Natural killer cell (primary cell): Measurements from ENCODE around the gene ARL13B. TPM values are rescaled to one million over a fixed set of nuclear protein-coding genes. Genes with fewer than 3 reads are reported as not detected.
A peak's percentile ranks its signal among the peaks of the same experiment; 100 is the strongest.

Experiments
- ATAC-seq, 3 donors: fragments of 150-1000 bp in 2 of 3; fragments of 200-7000 bp in 1 of 3; cut with Tn5 transposase; 1 replicate in 1 of 3; 2 replicates in 2 of 3; pipeline ENCODE4 v1.10.0; 2021; ENCODE audit warnings: mild to moderate bottlenecking in 2 of 3, moderate library complexity in 2 of 3
- DNase-seq, 2 donors: peaks; one replicate each; pipeline versions ENCODE4 v3.0.0 to v3.0.0-alpha.2; 2013 to 2021; ENCODE audit warnings: mixed read lengths in 1 of 2
- H3K27ac ChIP-seq: one replicate; pipeline ENCODE4 v1.5.1; 2013; ENCODE audit warnings: mild to moderate bottlenecking, low read length
- H3K27me3 ChIP-seq: one replicate; pipeline ENCODE4 v1.6.1; 2013; ENCODE audit warnings: low read length; ENCODE audit not compliant: control insufficient read depth, insufficient read depth
- H3K36me3 ChIP-seq: one replicate; pipeline ENCODE4 v1.6.1; 2013; ENCODE audit warnings: low read length; ENCODE audit not compliant: control insufficient read depth, insufficient read depth
- H3K4me1 ChIP-seq: one replicate; pipeline ENCODE4 v1.6.1; 2013; ENCODE audit warnings: low read length; ENCODE audit not compliant: control insufficient read depth, insufficient read depth
- H3K4me3 ChIP-seq: one replicate; pipeline ENCODE4 v1.5.1; 2013; ENCODE audit warnings: low read length
- H3K9me3 ChIP-seq: one replicate; pipeline ENCODE4 v1.6.1; 2013; ENCODE audit warnings: low read length; ENCODE audit not compliant: control insufficient read depth, insufficient read depth
- H3K27ac Mint-ChIP-seq, 2 donors: one replicate each; pipeline ENCODE4 v1.8.0; 2022; ENCODE audit warnings: mild to moderate bottlenecking in 2 of 2, mixed read lengths in 2 of 2, moderate library complexity in 1 of 2
- H3K27me3 Mint-ChIP-seq, 2 donors: one replicate each; pipeline ENCODE4 v1.8.0; 2022; ENCODE audit warnings: low read depth in 2 of 2, mixed read lengths in 2 of 2
- H3K36me3 Mint-ChIP-seq: one replicate; pipeline ENCODE4 v1.8.0; 2022; ENCODE audit warnings: mixed read lengths
- H3K4me1 Mint-ChIP-seq, 2 donors: one replicate each; pipeline ENCODE4 v1.8.0; 2022; ENCODE audit warnings: mixed read lengths in 2 of 2
- H3K4me3 Mint-ChIP-seq: one replicate; pipeline ENCODE4 v1.8.0; 2022; ENCODE audit warnings: mild to moderate bottlenecking, moderate library complexity, mixed read lengths
- H3K9me3 Mint-ChIP-seq, 2 donors: one replicate each; pipeline ENCODE4 v1.8.0; 2022; ENCODE audit warnings: mixed read lengths in 2 of 2
- CTCF ChIP-seq: fragments of 200-600 bp; IDR thresholded peaks from one replicate; pipeline ENCODE4 v1.8.0; 2022; ENCODE audit warnings: antibody characterized with exemption
- WGBS: methylation state at CpG from one replicate; pipeline ENCODE4 v1.1.7; 2013; ENCODE audit warnings: missing lambda C conversion rate; ENCODE audit not compliant: insufficient coverage; 5-methylcytosine and 5-hydroxymethylcytosine counted together
- intact Hi-C: fragments of 100-400 bp; cut with micrococcal nuclease; formaldehyde crosslinking; loops from one replicate; pipeline ENCODE4 v1.14.2; 2022
- total RNA-seq, 4 donors: library from RNA; stranded (reverse); fragments of 120-200 nt in 1 of 4; gene quantifications; one replicate each; pipeline versions ENCODE4 v1.2.3 to v1.2.4, GENCODE V29; 2013 to 2022

The ARL13B gene
- total RNA-seq, 3 donors from 2014 or later (not counting 1 experiment from before 2014, with no cell fraction given): 8.3 to 14.3 (median 10.5) TPM

DNA sequence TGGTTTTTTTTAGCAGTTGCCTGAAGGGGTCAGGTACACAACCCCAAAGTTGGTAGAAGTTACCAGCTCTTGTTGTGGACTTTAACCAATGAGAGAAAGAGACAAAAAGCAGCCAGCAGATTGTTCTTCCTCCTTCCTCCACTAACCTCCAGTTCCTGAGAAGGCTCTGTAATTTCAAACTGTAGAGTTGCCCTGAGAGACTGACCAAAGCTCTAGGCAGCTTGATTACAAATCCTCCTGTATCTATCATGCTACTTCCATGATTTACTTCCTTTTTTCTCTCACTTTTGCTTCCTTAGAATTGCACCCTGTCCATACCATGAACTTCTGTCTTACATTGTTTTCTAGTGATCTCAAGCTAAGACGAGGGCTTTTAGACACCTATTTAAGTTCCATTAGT, 112.1 kb downstream of the ARL13B start:
- Histone ChIP-seq H3K36me3 (peaks cover 42% of the 10 kb centered on the region), H3K4me3 (no peak overlapping the region), H3K27me3 (no peaks in the 10 kb centered on the region), H3K27ac (no peak overlapping the region), H3K4me1 (no peaks in the 10 kb centered on the region), H3K9me3 (no peaks in the 10 kb centered on the region)
- Mint-ChIP-seq H3K4me3 (no peak overlapping the region), H3K27me3 (no peaks in the 10 kb centered on the region), H3K4me1 (peaks cover 7% of the 10 kb centered on the region in 2 donors), H3K36me3 (peaks cover 8% of the 10 kb centered on the region), H3K27ac (no peak overlapping the region), H3K9me3 (no peaks in the 10 kb centered on the region)
- intact Hi-C loops: no loop called here
- 93% methylated on average over 1 of the region's 1 CpG for WGBS
- no peak for ATAC-seq
- no peak for DNase-seq
- no peak for TF ChIP-seq CTCF

GRCh38 chr3:94093151-94093550, 113.2 kb downstream of the ARL13B start:
- Histone ChIP-seq H3K36me3 (peaks cover 42% of the 10 kb centered on the region), H3K9me3 (no peaks in the 10 kb centered on the region)
- 100% methylated on average over 1 of the region's 1 CpG for WGBS

DNA sequence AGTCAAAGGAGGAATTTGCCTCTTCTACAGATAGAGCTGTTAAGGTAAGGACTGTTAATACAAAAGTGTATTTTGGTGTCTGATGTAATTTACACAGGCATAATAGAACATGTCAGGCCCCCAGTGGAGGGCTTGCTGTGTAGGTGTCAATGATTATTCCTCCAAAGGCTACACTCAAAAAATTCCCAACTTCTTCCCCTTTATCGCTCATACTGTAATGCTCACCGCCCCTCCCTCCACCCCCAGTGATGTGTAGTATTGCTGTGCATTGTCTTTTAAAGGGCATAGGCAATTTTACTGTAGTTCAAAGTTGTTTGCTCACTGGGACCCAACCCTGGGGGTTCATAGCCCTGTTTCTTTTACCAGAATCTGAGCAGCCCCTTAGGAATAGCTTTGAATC, 115.2 kb downstream of the ARL13B start:
- H3K9me3 ChIP-seq: no peaks in the 10 kb centered on the region
- no peaks in the 10 kb centered on the region for H3K27me3 ChIP-seq
- Mint-ChIP-seq H3K9me3 (no peaks in the 10 kb centered on the region), H3K27ac (no peak overlapping the region), H3K27me3 (no peaks in the 10 kb centered on the region), H3K36me3 (peaks cover 31% of the 10 kb centered on the region), H3K4me1 (peaks cover 0 to 3% of the 10 kb centered on the region in 2 donors), H3K4me3 (no peak overlapping the region)
- no peak for ATAC-seq
- no peak for DNase-seq
- H3K27ac ChIP-seq: no peak overlapping the region
- intact Hi-C loops: no loop called here
- no CpG with 5 or more reads among the region's 2 CpGs for WGBS
- no peak overlapping the region for H3K4me3 ChIP-seq
- H3K36me3 ChIP-seq: peaks cover 54% of the 10 kb centered on the region
- TF ChIP-seq CTCF: no peak
- H3K4me1 ChIP-seq: no peaks in the 10 kb centered on the region

More at GRCh38 chr3:94093151-94093550, 113.2 kb downstream of the ARL13B start:
- H3K4me1 ChIP-seq: no peaks in the 10 kb centered on the region
- DNase-seq (no peak), ATAC-seq (no peak)
- no peak overlapping the region for H3K27ac ChIP-seq
- Mint-ChIP-seq H3K9me3 (no peaks in the 10 kb centered on the region), H3K27me3 (no peaks in the 10 kb centered on the region), H3K27ac (no peak overlapping the region), H3K36me3 (peaks cover 17% of the 10 kb centered on the region), H3K4me1 (peaks cover 1 to 3% of the 10 kb centered on the region in 2 donors), H3K4me3 (no peak overlapping the region)
- no peak overlapping the region for H3K4me3 ChIP-seq
- TF ChIP-seq CTCF: no peak
- no peaks in the 10 kb centered on the region for H3K27me3 ChIP-seq
- intact Hi-C loops: no loop called here

DNA sequence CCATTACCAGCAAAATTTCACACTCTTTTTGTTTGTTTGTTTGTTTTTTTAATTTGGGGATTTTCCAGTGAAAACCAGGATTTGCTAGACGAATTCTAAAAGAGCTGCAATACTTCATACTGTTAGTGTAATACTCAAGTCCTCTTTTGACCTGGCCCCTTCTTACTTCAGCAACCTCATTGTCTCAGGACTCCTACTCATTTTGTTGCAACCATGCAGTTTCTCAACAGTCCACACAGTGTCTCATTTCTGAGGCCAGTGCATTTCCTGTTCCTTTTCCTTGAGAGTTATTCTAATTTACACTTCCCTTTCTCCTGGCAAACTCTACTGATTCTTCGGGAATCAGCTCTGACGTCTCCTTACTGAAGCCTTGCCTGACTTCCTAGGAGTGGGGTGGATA, 118.5 kb downstream of the ARL13B start:
- no peak for ATAC-seq
- 82% methylated on average over 1 of the region's 3 CpGs for WGBS
- Histone ChIP-seq H3K9me3 (no peaks in the 10 kb centered on the region), H3K27ac (no peak overlapping the region), H3K36me3 (peaks cover 59% of the 10 kb centered on the region), H3K4me3 (no peak overlapping the region), H3K27me3 (no peaks in the 10 kb centered on the region), H3K4me1 (no peaks in the 10 kb centered on the region)
- no peak for DNase-seq
- intact Hi-C loops: no loop called here
- Mint-ChIP-seq H3K36me3 (peaks cover 25% of the 10 kb centered on the region), H3K4me1 (peaks cover 0 to 3% of the 10 kb centered on the region in 2 donors), H3K27ac (peak overlapping the region in 1 of 2 donors; percentile 5), H3K9me3 (no peaks in the 10 kb centered on the region), H3K27me3 (no peaks in the 10 kb centered on the region), H3K4me3 (no peak overlapping the region)
- TF ChIP-seq CTCF: no peak
